Lower leg skin (tissue), 4 donors: ENCODE data around the gene LCE2A. TPM values are rescaled to one million over a fixed set of nuclear protein-coding genes. Genes with fewer than 3 reads are reported as not detected.

Experiments used
- DNase-seq, 2 donors: peaks; one replicate each; pipeline ENCODE4 v3.0.0-alpha.2; 2019; ENCODE audit warnings: low spot score in 2 of 2
- H3K4me3 ChIP-seq: fragments of 200-600 bp; sonication (generic); 2 replicates; pipeline ENCODE4 v1.5.1; 2017; ENCODE audit warnings: mild to moderate bottlenecking, low read depth; ENCODE audit not compliant: poor library complexity, severe bottlenecking
- POLR2A ChIP-seq, 2 donors: fragments of 450-650 bp; IDR thresholded peaks; one replicate each; pipeline ENCODE4 v1.6.1; 2016 to 2017; ENCODE audit warnings: antibody characterized with exemption in 2 of 2, mild to moderate bottlenecking in 1 of 2, moderate library complexity in 1 of 2
- WGBS, 2 donors: methylation state at CpG; one replicate each; pipeline ENCODE4 v1.1.5; 2018; 5-methylcytosine and 5-hydroxymethylcytosine counted together
- intact Hi-C: fragments of 100-400 bp; cut with DNase I; formaldehyde crosslinking; loops from one replicate; pipeline ENCODE4 v1.15.0; 2023; ENCODE audit warnings: low total_unique reads
- total RNA-seq, 4 donors: library from RNA; depleted of rRNA; stranded (reverse); fragments of >200 nt; gene quantifications; one replicate each; pipeline ENCODE4 v1.1.0, GENCODE V29; 2016
- TF ChIP-seq, protein P1 (sequence below), 3 donors: fragments of 450-650 bp; IDR thresholded peaks; one replicate each; pipeline ENCODE4 v1.5.1; 2016; ENCODE audit warnings: antibody characterized with exemption in 3 of 3, mild to moderate bottlenecking in 3 of 3, moderate library complexity in 2 of 3

The LCE2A gene
- total RNA-seq, 4 donors from 2014 or later, result 243 to 569 (median 350) TPM

GRCh38 chr1:152747831-152748230 lies 49.7 kb downstream of the LCE2A start:
- 18 to 42% methylated on average over 1 of the region's 1 CpG for WGBS, 2 donors
- intact Hi-C loops, result no loop called here
- no peak for DNase-seq
- no peak for TF ChIP-seq POLR2A (IDR thresholded peaks at IDR 0.05)
- TF ChIP-seq, protein P1, sequence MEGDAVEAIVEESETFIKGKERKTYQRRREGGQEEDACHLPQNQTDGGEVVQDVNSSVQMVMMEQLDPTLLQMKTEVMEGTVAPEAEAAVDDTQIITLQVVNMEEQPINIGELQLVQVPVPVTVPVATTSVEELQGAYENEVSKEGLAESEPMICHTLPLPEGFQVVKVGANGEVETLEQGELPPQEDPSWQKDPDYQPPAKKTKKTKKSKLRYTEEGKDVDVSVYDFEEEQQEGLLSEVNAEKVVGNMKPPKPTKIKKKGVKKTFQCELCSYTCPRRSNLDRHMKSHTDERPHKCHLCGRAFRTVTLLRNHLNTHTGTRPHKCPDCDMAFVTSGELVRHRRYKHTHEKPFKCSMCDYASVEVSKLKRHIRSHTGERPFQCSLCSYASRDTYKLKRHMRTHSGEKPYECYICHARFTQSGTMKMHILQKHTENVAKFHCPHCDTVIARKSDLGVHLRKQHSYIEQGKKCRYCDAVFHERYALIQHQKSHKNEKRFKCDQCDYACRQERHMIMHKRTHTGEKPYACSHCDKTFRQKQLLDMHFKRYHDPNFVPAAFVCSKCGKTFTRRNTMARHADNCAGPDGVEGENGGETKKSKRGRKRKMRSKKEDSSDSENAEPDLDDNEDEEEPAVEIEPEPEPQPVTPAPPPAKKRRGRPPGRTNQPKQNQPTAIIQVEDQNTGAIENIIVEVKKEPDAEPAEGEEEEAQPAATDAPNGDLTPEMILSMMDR (IDR thresholded peaks at IDR 0.05), result no peak
- H3K4me3 ChIP-seq, result no peak overlapping the region

Other genes with a start within 250 kb of the LCE2A start
- 100 to 1,000 TPM; 154 to 612 (median 267) TPM for gene LCE5A, start 187.5 kb upstream of the LCE2A start, total RNA-seq
- 100 to 1,000 TPM; 298 to 552 (median 441) TPM for gene CRCT1, start 183.9 kb upstream of the LCE2A start, total RNA-seq
- 10 to 100 TPM; 16.7 to 28.0 (median 23.1) TPM for gene LCE3E, start 131.6 kb upstream of the LCE2A start, total RNA-seq
- gene LCE3D, start 117.8 kb upstream of the LCE2A start, total RNA-seq, result 10 to 100 TPM; 20.1 to 93.6 (median 42.9) TPM
- not detected for gene LCE3C, start 98.1 kb upstream of the LCE2A start, total RNA-seq
- not detected for gene LCE3B, start 84.5 kb upstream of the LCE2A start, total RNA-seq
- not detected for gene LCE3A, start 75.2 kb upstream of the LCE2A start, total RNA-seq
- gene LCE2D, start 35.0 kb upstream of the LCE2A start, total RNA-seq, result 100 to 1,000 TPM; 293 to 644 (median 312) TPM
- gene LCE2C, start 23.1 kb upstream of the LCE2A start, total RNA-seq, result 1,000 to 10,000 TPM in 1 of 4 donors, 100 to 1,000 TPM in 3; 775 to 1,224 (median 802) TPM
- gene LCE2B, start 12.2 kb upstream of the LCE2A start, total RNA-seq, result 1,000 to 10,000 TPM; 1,313 to 2,792 (median 1,611) TPM
- gene LCE4A, start 9.8 kb downstream of the LCE2A start, total RNA-seq, result 1 to 10 TPM in 3 of 4 donors, not detected in 1; 5.6 to 7.9 (median 6.7) TPM
- gene KPRP, start 59.7 kb downstream of the LCE2A start, total RNA-seq, result 100 to 1,000 TPM; 219 to 353 (median 231) TPM
- gene LCE1F, start 76.8 kb downstream of the LCE2A start, total RNA-seq, result 100 to 1,000 TPM in 1 of 4 donors, 10 to 100 TPM in 3; 34.2 to 121 (median 64.6) TPM
- gene LCE1E, start 87.9 kb downstream of the LCE2A start, total RNA-seq, result 100 to 1,000 TPM in 2 of 4 donors, 10 to 100 TPM in 2; 45.3 to 112 (median 101) TPM
- gene LCE1D, start 98.4 kb downstream of the LCE2A start, total RNA-seq, result 100 to 1,000 TPM; 130 to 942 (median 594) TPM
- 1,000 to 10,000 TPM; 1,701 to 2,689 (median 2,386) TPM for gene LCE1C, start 108.3 kb downstream of the LCE2A start, total RNA-seq
- gene LCE1B, start 113.6 kb downstream of the LCE2A start, total RNA-seq, result 100 to 1,000 TPM; 207 to 278 (median 246) TPM
- 100 to 1,000 TPM; 612 to 936 (median 792) TPM for gene LCE1A, start 129.1 kb downstream of the LCE2A start, total RNA-seq
- 100 to 1,000 TPM in 2 of 4 donors, 10 to 100 TPM in 2; 60.9 to 207 (median 107) TPM for gene LCE6A, start 144.5 kb downstream of the LCE2A start, total RNA-seq
- 1 to 10 TPM in 1 of 4 donors, not detected in 3; 5.1 TPM for gene LCE7A, start 161.7 kb downstream of the LCE2A start, total RNA-seq
- not detected for gene SMCP, start 180.0 kb downstream of the LCE2A start, total RNA-seq
- gene IVL, start 210.2 kb downstream of the LCE2A start, total RNA-seq, result 100 to 1,000 TPM; 162 to 322 (median 207) TPM
- gene SPRR5, start 248.9 kb downstream of the LCE2A start, total RNA-seq, result 100 to 1,000 TPM in 1 of 4 donors, 10 to 100 TPM in 3; 41.5 to 137 (median 78.1) TPM